Activated effector memory CD4-positive, alpha-beta T cell treated with Interleukin-2 at 50 U/mL for 16 hours (primary cell): ENCODE results near the gene MATR3.
"Not testable (repeated sequence)": the region's sequence is repeated elsewhere in the genome, so short reads cannot be mapped to it uniquely, and the experiment has no call there.

Experiments
- DNase-seq: peaks from one replicate; pipeline ENCODE4 v3.0.0-alpha.2; 2020

MATR3 gene

GRCh38 chr5:139293507-139294373 lies at the start of gene MATR3:
TSS of gene MATR3 (plus strand) at chr5:139293740. CDS start at chr5:139307416, 13,676 bp downstream.
- peak; percentile 89 for DNase-seq

DNA sequence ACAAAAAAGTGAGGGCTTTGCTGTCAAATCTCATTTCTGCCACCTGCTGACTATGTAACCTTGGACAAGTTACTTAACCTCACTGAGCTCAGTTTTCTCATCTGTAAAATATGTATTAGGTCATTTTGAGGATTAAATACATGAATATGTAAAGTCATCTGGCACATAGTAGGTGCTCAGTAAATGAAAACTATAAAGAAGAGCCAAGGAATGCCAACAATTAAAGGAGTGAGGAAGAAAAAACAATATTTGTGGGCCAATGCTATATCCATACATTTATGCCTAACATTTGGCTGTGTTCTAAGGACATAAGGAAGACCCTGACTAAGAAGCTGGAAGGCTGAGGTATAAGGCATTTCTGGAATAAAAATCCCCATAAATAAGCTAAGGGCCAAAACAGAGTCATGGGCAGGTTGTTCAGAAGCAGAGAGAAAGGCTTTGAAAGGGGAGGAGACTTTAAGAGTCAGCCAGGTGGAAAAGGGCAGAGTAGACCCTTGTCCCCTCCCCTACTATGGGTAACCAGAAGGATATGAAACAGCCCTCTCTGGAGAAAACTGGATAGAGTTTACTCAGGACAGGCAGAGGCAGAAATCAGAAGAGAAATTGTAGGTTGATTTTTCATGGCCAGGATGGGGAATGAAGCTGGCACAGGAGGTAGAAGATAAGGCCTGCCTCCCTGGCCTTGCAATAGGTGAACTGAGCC lies 47.8 kb upstream of the MATR3 start:
- no peak for DNase-seq

DNA sequence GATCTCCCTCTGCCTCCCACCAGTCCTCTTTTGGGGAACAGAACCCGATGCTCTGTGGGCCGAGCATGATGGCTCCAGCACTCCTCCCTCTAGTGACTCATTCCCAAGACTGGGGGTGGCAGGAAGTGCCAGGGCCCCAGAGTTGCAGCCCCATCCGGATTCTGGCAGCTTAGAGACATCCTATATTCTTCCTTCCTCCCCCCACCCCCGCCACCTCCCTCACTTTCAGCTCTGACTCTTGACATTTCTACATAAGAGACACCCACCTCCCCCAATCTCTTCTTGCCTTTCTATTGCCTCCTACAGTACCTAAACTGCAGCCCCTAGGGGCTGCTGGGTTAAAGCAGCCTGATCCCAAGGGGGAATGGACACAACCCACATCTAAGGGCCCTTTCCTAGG lies 47.1 kb upstream of the MATR3 start:
- peak; percentile 3 for DNase-seq

DNA sequence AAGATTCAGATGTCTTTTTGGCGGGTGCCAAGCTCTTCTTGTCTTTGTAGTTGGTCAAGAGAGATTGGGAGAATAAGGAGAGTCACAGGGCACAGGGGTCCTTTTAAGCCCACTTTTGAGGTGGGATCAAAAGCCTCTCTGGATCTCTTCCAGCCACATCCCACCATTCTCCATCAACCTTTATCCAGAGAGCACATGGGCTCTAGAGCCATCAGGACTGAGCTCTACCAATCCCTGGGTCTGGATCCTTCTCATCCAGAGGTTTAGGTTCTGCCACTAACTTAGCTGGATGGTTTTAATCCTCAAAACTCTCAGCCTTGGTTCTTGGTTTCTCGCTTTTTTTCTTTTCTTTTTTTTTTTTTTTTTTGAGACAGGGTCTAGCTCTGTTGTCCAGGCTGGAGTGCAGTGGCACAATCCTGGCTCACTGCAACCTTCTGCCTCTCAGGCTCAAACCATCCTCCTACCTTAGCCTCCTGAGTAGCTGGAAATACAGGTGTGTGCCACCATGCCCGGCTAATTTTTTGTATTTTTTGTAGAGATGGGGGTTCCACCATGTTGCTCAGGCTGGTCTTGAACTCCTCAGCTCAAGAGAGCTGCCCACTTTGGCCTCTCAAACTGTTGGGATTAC lies 44.6 kb upstream of the MATR3 start:
- no peak for DNase-seq

DNA sequence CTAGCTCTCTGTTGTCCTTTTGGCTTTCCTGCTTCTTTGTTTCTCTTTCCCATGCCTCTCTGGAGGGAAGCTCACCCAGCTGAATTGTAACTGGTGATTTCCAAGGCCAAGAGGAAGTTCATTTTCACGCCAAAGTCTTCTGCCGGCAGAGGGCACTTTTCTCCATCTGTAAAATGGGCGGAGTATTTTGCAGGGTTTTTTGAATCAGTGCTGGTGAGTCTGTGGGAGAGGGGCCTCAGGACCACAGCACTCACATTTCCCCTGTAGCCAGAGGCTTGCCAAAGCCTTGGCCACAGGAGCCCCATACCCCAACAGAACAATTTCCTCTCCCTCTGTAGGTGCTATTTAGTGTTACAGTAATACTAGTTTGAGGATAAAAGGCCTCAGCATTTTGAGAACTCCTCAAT lies 42.3 kb upstream of the MATR3 start:
- no peak for DNase-seq

GRCh38 chr5:139251695-139252288 lies 41.7 kb upstream of the MATR3 start:
- DNase-seq, result no peak

- no peak for DNase-seq
Observed at GRCh38 chr5:139253115-139253514, 40.4 kb upstream of the MATR3 start.

GRCh38 chr5:139256820-139257219 lies 36.7 kb upstream of the MATR3 start:
- DNase-seq, result no peak

DNA sequence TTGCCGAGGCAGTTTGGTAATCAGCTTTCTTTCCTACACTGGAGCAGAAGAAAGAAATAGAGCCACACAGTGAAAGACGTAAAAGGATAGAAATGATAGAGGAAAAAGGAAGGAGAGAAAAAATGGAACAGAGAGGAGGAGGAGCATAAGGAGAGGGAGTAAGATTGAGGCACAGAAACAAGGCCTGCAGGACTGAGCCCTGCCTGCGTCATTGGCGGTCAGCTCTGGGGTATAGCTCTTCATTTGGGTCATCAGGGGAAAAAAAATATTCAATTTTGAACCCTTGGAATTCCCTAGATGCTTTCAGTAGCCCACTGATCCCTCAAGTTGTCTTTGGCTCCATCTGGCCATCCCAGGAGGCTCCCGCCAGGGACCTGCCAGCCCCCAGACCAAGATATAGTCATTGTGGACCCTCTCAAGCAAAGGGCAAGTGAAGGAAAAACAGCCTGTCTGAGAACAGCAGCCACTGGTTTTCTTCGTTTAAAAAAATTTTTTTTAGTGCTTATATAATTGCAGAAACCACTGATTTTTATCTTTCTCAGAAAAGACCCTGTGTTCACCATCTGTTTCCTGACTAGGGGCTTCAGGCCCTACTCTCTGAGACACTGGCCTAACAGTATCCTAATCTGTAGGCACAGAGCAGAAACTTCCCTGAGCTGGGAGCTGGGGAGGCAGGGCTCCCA lies 31.3 kb upstream of the MATR3 start:
- no peak for DNase-seq

DNA sequence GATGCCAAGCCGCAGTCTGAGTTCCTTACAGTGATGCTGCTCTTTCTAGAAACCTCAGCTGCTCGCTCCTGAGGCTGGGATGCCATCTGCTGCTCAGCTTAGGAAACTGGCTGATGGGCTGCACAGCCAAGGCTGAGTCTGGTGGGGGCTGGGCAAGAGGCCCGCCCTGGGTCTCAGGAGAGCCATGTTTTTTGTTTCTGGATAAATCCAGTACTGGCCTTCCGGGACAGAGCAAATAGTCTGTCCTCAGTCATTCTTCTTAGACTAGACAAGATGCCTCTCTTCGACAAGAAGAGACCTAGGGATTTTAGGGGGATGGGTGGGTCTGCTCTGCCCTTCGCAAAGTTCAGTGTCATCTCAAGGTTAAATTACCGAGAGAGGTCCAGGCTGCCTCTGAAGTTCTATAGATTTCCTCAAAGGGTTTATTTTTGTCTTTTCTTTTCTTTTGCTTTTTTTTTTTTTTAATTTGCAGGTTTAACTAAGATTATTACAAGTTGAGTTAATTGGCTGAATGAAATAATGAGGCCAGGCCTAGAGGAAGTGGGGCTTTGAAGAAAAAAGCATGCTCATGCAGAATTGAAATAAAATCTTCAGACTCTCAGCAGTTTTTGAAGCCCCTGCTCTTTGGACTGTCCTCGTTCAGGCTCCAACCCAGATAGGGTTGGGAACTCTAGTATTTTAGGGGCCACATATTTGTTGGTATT lies 30.6 kb upstream of the MATR3 start:
- peak; percentile 32 for DNase-seq

- no peak for DNase-seq
Observed at GRCh38 chr5:139263536-139263935, 30.0 kb upstream of the MATR3 start.

GRCh38 chr5:139263946-139264345 lies 29.6 kb upstream of the MATR3 start:
- DNase-seq, result no peak

DNA sequence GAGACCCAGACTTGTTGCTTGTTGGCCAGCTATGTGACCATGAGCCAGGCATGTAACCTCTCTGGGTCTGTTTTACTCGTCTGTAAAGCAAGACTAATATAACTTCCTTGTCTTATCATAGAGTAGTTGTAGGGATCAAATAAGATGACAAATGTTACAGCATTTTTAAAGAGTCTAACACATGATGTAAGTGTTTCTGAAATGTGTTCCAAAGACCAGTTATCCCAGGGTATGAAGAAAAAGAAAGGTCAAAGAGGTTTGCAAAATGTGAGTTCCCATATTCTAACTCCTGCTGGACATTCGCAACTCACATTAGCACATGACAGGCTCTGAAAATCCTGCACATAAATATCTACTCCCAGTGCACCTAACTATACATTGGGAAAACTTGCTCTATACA lies 28.5 kb upstream of the MATR3 start:
- no peak for DNase-seq

DNA sequence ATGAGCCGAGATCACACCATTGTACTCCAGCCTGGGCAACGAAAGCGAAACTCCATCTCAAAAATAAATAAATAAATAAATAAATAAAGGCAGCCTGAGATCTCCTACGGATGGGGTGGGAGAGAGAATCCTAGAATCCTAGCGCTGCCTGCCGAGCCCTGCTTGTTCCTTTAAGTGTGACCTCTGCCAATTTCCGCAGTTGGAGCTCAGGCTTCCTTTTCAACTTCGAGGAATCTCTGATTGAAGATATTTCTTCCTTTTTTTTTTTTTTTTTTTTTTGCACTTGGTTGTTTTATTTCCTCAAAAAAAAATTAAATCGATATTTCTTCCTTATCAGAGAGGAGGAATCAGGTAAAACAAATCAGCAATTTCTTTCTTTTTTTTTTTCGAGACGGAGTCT lies 27.3 kb upstream of the MATR3 start:
- DNase-seq, result no peak

- DNase-seq, result no peak
Observed at GRCh38 chr5:139267481-139267880, 26.1 kb upstream of the MATR3 start.

DNA sequence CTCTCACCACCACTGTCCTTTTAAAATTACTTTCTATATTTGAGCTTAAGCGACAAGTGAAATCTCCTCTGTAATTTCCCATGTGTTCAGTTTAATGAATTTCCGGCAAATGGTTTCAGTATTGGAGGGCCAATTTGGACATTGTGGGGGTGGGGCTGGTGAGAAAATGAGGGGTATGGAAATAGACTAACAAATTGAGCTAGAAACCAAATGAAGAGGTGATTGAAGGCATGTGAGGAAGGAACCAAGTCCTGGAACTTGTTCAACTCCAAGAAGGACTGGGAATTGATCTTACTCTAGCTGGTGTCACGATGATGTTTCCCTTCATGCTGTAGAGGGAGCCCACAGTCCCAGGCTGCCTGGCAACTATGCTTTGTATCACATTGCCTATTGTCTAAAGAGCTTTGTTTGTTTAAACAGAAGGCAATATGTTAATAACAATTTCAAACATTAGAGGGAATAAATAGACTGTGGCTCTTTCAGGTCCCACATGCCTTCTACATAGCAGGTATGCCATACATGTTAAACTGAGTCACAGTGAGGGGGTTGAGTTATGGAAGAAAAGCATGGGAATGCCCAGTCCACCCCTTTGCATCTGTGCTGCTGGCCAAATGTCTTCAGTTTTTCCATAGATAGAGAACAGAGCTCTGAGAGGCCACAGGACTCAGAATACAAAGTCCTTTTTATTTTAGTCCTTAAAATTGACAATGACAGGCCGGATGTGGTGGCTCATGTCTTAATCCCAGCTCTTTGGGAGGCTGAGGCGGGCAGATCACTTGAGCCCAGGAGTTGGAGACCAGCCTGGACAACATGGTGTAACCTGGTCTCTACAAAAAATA lies 25.0 kb upstream of the MATR3 start:
- DNase-seq, result no peak

- not testable (repeated sequence) for DNase-seq
Observed at GRCh38 chr5:139270718-139271117, 22.8 kb upstream of the MATR3 start.

DNA sequence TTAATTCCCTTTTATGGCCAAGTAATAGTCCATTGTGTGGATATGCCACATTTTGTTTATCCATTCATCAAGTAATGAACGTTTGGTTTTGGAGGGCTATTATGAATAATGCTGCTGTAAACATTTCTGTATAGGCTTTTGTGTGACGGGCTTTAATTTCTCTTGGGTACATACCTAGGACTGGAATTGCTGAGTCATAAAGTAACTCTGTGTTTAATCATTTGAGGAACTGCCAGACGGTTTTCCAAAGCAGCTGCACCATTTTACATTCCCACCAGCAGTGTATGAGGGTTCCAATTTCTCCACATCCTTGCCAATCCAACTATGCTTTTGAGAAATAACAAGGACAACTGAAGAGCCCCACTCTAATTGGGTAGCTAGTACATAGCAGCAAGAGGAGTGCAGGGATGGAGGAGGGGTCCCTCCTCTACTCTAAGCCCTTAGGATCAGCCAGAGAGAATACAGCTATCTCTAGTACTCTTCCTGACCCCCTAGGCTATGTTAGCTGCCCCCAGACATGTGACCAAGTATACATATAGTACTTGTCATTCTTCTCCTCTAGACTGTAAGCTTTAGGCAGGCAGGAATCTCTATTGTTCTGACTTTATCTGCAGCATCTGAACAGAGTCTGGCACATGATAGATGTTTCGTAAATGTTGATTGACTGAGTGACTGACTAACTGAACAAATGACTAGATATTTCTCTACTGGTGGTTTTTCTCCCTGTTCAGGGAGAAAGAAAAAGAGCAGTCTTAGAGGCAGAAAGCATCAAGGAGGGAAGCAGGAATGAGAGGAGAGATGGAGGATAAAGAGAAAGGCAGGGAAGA lies 22.1 kb upstream of the MATR3 start:
- no peak for DNase-seq

DNA sequence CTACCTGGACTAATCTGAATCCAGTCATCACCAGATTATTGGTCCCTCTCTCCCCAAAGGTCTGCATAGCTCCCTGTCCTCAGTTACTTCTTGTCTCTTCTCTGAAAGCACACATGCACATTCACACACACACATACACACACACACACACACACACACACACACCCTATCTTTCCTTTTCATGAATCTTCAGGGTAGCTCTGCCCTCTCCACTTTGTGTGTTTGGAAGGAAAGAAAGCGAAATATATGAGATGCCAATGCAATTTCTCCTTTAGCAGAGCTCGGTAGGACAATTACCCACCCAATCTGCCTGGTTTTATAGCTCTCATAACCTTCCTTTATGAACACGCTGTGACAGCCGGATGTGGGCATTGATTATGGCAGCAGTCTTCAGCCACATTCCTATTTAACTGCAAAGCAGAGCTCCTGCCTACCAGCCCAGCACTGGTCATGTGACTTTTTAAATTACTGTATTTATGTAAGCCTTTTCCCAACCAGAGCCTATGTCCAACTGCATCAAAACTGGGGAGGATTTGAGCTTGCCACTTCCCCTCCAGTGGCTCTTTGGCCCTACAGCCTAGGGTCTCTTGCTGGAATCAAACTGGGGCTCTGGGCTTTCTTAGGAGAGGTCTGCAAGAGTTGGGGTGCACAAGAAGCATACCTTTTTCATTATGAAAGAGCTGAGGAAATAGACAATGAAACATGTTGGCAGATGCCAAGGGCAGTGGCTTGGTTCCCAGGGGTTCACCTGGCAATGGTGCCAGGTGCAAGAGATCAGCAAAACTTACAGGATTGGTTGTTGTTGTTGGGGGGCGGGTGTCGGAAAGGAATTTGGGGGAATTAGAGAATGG lies 20.8 kb upstream of the MATR3 start:
- no peak for DNase-seq

DNA sequence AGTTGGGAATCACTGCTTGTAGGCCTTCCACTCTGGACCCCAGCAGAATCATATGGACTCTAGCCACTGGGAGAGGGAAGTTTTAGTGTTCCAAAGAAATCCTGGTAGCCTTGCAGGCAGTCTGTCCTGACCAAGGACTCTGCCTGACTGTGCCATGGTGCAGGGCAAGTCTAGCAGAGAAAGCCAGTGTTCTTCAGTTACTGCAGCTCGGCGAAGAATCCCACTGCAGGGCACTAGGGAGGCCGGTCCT lies 20.3 kb upstream of the MATR3 start:
- DNase-seq, result no peak
